ENCODE data around the gene CPNE4.

GRCh38 chr3:131550562-131551465 lies 484.0 kb downstream of the CPNE4 start:
- TF ChIP-seq POLR2A (IDR thresholded peaks at IDR 0.05) (no peak), CTCF (IDR thresholded peaks at IDR 0.05 in 8 of 11, conservative IDR thresholded peaks at IDR 0.05 in 3 of 11) (no peak), POLR2AphosphoS5 (IDR thresholded peaks at IDR 0.05) (no peak)
